GM19463 (cell line): Measurements from ENCODE around the gene TELO2.
"Not testable (repeated sequence)": the region's sequence is repeated elsewhere in the genome, so short reads cannot be mapped to it uniquely, and the experiment has no call there.

Experiments
- ATAC-seq: cut with Tn5 transposase; IDR thresholded peaks from one replicate; pipeline ENCODE4 v1.9.1; 2021; ENCODE audit warnings: mild to moderate bottlenecking, moderate library complexity; ENCODE audit not compliant: unreplicated experiment

The TELO2 gene

DNA sequence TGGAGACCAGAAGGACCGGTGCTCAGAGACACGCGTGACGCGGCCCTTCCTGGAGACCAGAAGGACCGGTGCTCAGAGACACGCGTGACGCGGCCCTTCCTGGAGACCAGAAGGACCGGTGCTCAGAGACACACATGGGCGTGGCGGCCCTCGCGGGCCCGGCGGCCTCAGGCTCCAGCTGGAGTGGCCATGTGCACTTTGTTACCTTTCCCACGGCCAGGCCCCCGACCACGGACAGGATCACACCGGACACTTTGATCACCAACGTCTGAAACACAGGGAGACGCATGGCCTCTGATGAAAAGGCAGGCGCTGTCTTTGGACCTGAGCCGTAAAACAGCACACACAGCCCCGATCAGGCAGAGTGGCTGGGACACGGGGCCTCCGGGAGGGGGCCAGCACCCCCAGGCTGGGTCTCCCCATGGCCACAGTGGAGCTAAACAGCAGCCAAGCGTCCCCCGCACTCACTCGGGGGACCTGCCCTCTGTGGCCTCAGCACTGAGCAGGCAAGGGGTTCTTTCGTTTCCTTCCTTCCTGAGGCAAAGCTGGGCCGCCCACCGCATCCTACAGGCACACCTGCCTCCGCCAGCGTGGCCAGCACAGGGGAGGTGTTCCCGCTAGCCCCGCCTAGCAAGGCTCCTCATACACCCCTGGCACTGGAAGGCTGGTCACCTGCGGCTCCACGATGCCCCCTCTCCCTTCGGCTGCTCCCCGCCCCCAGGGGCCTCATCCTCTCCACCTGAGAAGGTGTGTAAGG, 35.5 kb upstream of the TELO2 start:
- ATAC-seq, result no peak

DNA sequence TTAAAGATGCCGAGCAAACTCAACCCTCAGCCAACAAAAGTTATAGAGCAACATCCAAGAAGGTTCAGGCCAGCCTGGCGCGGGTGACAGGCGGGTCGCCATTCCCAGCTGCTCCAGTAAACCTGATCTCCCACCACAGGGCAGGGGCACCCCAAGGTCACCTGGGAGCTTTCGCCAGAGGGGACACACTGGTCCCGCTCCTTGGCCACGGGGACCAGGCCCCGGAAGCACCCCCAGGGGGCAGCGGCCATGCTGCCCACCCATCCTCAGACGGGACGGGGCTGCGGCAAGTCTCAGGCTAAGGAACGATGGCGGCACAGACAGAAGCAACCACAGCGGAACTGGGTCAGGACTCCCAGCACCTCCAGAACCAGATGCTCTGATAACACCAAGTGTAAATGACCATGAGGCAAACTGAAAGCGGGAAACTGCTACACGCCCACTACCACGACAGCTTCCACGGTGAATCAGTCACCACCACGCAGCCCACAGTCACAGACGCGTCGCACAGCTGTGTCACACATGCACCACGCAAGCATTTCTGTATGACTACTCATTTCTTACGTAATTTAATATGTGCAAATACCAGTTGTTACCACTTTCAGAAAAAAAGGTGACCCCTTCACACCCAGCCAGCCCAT, 34.7 kb upstream of the TELO2 start:
- no peak for ATAC-seq

DNA sequence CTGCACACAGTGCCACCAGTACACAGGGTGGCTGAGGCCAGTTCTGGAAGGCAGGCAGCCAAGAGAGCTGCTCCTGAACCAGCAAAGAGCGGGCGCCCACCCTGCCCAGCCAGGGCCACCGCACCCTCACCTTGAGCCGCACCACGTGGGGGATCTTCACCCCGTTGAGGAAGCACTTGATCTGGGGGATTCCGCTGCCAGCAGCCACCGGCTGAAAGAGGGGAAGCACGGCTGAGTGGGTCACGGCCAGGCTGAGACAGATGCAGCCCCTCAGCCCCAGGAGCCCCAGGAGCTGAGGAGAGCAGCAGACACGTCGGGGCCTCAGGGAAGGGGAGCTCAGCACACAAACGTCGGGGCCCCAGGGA, 34.2 kb upstream of the TELO2 start:
- no peak for ATAC-seq

DNA sequence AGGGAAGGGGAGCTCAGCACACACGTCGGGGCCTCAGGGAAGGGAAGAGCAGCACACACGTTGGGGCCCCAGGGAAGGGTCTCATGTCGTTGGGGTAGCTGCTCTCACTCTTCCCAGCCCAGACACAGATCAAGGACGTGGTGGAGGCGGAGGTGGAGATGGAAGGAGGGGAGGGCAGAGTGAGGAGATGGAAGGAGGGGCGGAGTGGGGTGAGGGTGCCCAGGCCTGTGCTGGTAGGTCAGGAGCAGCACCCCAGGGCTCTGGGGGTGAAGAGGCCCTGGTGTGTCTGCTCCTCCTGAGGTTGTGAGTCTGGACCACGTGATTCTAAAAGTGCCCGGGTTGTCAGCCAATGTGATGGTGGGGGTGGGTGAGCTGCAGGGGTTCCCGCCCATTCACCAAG, 33.2 kb upstream of the TELO2 start:
- no peak for ATAC-seq

DNA sequence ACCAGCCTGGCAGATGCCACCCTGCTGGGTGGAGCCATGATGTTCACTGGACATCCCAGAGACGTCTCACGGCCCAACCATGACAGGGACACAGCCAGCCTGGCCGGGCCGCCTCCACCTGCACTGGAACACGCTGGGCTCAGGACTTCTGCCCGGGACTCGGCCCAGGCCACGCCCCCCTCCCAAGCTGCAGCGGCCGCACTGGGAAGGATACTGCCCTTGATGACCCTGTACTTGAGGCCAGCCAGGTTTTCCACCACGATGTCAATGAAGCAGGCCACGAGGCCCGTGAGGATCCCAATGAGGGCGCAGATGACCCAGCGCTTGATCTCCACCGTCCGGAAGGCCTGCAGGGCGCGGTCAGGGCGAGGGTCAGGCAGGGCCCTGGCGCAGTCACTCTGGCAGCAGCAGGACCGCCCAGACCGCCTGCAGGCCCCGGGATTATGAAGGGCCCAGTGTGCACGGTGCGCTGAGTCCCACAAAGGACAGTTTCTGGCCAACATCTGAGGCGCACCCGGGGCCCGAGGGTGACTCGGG, 32.5 kb upstream of the TELO2 start:
- ATAC-seq, result no peak

DNA sequence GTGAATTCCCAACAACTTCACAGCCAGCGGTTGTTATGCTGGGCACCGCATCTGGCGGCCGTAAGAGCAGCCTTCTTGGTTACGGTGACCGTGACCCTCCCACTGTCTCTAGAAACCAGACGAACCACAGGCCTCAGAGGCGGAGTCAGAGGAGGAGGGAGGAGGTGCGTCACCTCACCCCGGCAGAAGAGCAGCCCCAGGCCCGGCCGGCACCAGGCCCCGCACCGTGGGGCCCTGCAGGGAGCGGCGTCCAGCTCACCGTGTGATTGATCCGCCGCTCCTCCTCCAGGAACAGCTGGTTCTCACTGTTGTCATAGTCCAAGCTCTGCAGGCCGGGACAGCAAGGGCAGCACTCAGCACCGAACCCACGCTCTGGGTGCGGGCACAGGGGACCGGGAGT, 32.0 kb upstream of the TELO2 start:
- ATAC-seq, result no peak

DNA sequence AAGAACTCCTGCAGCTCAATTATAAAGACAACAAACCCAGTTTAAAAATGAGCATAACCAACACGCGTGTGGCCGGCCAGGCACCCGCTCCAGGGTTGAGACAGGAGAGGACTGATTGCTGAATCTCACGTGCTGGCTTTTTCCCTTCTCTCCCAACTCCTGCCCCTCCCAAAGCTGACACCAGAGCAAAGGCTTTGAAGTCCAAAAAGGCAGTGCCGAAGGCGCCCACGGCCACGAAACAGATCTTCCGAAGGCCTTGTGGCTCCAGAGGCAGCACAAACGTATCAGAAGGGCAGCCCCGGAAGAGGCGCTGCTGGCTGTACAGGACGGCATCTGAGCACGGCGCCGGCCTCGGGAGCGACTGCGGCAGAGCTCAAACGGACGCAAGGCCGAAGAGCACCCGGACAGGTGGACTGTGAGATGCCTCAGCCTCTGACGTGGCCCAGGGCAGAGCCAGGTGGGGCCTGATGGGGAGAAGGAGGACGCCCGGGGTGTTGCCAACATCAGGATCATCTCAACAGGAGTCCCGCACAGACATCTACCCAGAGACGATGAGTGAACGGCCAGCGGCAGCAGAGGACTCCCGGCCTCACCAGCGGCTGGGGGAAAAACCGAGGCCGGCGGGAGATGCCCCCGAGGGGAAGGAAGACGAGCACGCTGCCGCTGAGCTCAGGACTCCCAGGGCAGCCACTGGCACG, 28.8 kb upstream of the TELO2 start:
- ATAC-seq, result no peak

DNA sequence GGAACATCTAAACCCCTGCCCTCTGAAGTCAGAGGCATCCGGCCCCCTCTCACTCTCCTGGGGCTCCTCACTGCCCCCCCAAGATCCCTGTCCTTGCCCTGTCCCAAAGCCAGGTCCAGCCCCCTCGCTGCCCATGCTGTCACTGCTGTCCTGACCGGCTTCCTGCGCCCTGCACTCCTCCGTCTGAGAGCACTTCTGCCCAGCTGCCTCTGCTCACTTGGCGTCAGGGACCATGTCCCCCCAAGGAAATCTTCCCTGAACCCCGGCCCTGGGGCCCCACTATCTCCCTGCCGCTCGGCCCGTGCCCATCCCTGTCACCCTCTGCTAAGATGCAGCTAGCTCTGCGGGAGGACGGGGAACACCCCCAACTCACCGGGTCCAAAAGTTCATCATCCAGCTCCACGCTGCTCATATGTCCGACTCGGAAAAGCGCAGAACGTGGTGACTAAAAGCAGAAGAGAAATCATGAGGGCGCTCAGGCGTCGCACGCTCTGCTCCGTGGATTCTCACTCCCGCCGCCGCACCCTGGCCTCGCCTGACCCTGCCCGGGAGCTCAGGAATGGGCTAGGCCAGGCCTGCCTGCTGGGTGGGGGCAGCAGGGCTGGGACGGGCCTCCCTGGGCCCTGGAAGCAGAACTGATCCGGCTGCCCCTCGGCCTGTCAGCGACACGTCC, 28.1 kb upstream of the TELO2 start:
- ATAC-seq, result no peak

DNA sequence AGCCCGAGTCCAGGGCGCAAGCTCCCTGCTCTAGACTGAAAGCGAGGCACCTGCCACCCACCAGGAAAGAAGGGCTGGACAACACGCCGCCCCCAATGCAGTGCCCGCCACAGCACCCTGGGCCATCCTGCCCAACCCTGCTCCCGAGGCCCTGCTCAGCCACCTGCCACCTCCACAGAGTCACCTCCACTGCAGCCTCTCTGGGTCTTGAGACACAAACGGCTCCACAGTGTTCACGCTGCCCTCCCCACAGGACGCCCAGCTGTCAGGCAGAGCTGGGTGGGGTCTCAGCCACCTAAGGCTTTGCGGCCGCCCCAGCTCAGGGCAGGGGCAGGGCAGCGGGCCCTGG, 27.6 kb upstream of the TELO2 start:
- ATAC-seq, result no peak

DNA sequence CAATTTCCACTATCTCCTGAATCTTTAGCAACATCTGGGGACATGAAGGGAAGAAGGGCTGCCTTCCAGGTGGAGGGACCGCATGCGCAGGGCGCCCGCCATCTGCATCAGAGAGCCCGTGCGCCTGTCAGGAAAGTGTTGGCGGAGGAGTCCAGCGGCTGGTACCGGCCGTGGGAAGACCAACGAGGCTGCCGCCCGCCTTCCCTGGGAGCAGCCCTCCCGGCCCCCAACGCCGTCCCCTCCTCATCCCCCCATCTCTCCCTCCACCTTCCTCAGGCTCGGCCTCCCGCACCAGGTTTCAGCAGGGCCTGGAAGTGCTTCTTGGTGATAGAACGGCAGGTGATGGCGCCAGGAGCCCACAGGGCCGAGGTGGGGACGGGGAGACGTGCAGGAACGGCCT, 27.1 kb upstream of the TELO2 start:
- ATAC-seq, result no peak

DNA sequence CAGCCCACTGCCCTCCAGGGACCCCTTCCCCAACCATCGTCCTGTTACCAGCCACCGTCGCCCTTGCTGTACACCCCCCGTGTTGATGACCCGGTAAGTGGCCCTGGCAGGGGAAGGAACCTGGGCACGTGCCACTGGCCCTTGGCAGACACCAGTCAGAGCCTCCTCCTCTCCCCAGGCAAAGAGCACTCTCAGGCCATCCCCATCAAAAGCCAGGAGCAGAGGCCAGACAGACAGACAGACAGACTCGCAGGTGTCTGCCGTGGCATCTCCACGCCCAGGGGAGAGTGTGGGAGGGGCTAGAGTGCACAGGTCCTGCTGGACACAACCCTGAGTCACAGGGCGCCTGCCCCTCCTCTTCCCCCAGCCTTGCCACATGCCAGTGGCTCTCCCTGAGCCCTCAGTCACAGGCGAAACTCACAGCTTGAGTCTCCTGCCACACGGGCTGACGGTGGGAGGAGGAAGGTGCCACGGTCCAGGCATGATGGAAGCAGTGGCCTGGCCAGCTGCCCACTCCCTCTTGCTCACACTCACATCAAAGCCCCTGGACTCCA, 26.1 kb upstream of the TELO2 start:
- ATAC-seq, result no peak

DNA sequence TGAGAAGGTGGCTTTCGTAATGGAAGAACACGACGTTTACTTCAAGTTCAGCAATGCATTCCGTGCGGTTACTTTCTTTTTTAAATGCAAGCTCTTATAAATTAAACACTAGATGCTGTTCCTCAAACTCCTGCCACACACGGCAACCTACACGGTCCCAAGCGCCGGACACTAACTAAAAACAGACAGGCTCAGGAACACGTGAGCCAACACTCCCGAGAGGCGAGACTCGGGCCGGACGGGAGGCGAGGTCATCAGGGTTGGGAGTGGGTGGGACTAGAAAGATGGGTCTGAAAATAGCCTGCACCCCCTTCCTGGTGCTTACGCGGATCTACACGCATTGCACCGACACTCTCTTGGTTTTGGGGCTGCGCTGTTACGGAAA, 24.7 kb upstream of the TELO2 start:
- no peak for ATAC-seq

DNA sequence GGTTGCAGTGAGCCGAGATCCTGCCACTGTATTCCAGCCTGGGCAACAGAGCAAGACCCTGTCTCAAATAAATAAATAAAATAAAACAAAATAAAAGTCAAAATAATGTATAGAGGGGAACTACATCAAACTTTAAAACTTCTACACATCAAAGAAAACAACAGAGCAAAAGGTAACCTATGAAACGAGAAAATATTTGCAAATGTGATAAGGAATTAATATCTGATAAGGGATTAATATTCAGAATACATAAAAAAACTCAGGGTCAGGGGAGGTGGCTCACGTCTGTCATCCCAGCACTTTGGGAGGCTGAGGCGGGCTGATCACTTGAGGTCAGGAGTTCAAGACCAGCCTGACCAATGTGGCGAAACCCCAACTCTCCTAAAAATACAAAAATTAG, 24.0 kb upstream of the TELO2 start:
- not testable (repeated sequence) for ATAC-seq

DNA sequence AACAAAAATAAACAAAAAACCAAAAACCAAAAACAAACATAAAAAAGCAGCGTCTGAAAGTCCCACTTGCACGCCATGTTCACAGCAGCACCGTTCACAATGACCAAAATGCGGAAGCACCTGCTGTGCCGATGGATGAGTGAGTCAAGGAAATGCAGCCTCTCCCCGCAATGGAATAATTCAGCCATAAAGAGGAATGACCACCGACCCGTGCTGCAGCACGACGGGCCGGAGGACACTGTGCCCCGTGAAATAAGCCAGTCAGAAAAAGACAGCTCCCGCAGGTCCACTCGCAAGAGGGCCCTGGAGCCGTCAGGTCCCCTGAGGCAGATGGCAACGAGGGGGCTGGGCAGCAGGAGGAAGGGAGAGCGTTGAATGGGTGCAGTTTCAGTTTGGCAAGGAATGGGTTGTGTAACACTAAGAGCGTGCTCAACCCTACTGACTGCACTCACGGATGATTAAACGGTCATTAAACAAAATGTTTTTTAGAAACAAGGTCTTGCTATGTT, 23.4 kb upstream of the TELO2 start:
- ATAC-seq, result no peak

DNA sequence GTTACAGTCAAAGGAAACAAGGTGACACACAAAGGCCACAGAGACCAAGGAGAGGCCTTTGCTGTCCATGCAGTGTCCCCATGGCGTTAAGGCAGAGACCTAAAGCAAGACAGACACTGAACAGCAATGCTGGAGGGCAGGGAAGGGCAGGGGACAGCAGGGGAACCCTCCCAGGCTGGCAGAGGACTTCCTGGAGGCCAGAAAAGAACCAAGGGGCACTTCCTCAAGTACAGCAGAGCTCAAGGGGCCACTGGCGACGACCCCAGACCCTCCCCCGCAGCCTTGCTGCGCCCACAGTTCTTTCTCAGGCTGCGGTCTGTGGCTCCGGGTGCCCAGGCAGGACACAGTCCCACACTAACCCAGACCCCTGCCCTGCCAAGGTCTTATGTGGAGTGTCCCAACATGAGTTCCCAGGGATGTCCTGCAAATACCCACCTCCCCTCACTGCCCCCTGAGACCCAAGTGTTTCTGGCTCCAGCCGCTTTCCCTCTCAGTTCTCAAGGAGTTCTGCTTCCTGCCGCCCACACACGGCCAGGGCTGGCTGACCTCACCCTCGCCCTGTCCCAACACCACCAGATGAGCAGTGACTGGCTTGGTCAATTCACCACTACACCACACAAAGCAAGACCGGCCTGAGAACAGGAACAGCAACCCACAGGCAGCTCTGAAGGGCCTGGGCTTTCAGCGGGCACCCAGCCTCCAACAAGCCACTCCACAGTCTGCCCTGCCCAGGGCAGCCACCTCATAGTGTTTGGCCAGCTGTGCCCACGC, 22.5 kb upstream of the TELO2 start:
- ATAC-seq, result no peak

DNA sequence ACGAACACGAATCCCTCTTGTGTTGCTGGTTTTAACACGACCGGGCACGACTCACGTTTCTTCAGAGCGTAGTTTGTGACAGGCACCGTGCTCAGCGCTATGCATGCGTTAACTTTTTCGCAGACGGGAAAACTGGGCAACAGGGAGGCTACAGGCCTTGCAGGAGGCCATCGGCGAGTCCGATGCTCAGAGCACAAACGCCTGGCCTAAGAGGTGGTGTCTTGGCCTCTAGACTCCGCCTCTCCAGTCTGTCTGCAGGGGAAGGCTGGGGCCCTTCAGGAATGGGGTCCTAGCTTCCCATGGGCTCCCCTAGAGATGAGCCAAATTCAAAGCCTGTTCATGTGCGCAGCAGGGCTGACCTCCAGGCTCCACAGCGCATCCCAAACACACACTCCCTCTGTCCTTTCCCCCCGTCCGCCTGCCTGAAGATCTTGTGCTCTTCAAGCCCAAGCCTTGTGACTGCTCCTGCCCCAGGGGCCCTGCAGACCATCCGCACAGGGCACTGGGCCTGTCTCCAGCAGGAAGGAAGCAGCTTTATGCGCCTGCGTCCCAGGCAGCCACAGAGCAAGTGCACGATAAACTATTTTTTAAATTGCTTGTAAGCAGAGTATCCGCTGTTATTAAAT, 21.5 kb upstream of the TELO2 start:
- ATAC-seq, result no peak

DNA sequence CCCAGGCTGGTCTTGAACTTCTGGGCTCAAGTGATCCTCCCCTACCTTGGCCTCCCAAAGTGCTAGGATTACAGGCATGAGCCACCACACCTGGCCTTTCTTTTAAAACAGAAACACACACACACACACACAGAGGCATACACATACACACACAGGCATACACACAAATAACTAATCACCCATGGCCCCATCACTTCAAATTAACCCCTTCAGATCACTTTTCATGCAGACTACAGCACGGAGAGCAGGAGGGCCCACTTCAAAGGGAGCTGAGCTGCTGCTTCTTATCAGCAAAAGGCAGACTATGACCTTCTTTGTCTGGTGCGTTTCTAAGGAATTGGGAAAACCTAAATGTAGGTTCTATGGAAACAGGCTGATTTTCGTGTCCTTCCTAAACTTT, 20.2 kb upstream of the TELO2 start:
- no peak for ATAC-seq

DNA sequence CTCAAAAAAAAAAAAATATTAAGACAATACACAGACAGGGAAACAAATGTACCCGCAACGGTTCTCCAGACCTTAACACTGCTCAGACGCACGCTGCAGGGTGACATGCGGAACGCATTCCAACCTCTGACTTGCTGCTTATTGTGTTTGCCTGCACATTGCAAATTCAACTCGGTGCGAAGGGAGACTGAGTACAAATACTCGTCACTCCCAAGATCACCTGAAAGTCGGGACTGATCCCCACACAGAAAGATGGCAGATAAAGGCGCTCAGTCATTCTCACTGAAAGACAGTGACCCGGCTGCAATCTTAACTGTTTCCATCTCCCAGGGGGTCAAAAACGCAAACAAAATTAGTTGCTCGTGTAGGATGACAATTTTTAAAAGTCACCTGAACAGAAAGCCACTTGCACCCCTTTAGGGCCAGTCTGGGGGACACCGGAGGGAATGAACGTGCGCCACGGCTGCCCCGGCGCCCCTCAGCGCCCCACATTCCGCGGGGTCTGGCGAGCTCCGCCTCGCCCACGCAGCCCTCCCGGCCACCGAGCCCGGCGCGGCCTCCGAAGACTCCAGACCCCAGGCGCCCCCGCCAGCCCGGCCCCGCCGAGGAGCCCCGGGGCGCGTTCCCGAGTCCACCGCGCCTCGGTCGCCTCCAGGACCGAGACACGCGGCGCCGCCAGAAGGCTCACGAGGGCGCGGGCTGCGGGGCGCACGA, 18.9 kb upstream of the TELO2 start:
- ATAC-seq, result no peak
